GM19395 (cell line): ENCODE measurements around the gene KCNK7.

Source experiments
- ATAC-seq: cut with Tn5 transposase; IDR thresholded peaks from one replicate; pipeline ENCODE4 v1.9.1; 2021; ENCODE audit warnings: mild to moderate bottlenecking, moderate library complexity; ENCODE audit not compliant: unreplicated experiment

Gene KCNK7

DNA sequence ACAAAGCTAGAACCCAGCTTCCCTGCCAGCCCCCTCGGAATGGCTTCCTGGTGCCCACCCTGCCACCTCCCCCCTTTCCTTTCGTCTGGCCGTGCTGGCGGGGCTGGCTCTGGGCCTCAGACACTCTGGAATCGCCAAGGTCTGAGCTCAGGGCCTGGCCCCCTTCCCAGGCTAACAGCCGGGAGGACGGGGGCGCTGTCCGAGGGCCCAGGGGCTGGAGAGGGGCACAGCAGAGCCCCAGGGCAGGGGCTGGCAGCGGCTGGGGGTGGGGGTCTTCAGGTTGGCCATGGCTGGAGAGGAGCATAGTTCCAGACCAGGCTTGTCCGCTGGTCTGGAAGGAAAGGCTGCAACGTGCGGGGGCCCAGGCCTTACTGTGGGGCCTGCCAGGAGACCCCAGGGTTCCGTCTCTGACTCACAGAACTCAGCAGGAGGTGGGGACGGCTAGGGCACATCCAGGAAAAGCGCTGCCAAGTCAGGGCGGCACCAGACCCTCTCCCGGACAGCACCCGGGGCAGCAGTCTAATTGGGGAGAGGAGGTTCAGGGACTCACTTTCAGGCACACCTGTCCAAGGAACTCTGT, 36.6 kb downstream of the KCNK7 start:
- ATAC-seq = no peak

DNA sequence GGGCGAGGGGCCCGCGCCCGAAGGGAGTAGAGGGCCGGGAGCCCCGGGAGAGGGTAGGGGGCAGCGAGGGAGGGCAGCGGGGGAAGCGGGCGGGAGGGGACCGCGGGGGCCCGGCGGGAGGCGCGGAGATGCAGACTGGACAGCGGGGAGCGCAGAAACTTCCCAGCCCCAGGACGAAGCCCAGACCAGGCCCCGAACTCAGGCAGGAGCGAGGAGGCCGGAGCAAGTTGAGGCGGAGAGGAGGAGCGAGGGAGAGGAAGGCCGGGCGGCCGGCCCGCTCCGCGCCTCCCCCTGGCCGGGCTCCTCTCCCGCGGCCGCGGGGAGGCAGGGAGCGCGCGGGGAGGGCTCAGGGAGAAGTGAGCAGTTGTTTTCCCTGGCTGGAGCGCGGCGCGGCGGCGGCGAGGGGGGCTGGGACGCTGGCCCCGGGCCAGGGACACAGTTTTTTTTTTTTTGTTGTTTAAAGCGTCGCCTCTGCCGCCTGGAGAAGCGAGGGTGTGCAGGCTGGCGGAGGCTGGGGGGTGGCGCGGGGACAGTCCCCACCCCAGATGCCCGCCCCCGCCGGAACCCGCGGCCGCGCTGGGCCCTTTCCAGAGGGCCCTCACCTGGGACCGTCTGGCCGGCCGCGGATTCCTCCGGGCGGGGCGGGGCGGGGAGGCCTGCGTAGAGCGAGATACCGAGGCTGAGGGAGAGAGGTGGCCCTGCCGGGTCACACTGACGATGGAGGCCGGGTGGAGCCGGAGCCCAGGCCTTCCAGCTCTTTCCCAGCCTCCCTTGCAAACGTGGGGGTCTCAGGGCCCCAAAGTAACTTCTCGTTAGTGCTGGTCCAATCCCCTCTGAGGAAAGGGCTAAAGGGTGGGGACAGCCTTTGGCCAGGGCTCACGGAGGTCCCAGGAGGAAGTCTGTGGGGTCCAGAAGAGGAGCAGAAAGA, 37.3 kb downstream of the KCNK7 start, which contains the start of gene LTBP3:
Gene LTBP3 (minus strand): TSS at position 358 of the 928 bp plus-strand sequence. CDS start 400 bp downstream, outside the sequence.
- no peak for ATAC-seq

DNA sequence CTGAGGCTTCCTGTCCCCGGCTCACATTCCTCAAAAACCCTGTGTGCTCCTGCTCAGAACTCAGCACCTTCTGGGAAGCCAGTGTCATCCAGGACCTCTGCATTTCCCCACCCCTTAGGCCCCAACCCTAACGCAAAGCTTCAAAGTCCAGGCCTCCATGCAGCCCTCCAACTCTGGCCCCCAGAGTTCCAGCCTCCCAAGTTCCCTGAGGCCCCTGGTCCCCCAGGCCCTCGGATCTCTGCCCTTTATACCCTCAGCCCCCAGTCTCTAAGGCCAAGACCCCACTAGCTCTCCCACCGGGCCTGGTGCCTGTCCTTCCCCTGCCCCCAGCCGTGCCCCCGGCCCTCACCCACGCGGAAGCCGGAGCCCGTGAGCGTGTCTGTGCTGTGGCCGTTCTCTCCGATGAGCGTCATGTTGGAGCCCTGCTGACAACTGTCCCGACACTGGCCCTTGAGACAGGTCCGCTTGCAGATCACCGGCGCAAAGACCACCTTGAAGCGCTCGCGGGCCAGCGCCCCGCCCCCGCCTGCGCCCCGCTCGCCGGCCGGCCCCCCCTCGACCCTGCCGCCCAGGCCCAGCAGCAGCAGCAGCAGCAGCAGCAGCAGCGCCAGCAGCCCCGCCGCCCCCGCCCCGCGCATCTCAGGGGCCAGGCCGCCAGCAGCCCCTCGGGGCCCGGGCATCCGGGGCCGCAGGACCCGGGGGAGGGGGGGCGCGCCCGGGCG, 38.2 kb downstream of the KCNK7 start:
- no peak for ATAC-seq

DNA sequence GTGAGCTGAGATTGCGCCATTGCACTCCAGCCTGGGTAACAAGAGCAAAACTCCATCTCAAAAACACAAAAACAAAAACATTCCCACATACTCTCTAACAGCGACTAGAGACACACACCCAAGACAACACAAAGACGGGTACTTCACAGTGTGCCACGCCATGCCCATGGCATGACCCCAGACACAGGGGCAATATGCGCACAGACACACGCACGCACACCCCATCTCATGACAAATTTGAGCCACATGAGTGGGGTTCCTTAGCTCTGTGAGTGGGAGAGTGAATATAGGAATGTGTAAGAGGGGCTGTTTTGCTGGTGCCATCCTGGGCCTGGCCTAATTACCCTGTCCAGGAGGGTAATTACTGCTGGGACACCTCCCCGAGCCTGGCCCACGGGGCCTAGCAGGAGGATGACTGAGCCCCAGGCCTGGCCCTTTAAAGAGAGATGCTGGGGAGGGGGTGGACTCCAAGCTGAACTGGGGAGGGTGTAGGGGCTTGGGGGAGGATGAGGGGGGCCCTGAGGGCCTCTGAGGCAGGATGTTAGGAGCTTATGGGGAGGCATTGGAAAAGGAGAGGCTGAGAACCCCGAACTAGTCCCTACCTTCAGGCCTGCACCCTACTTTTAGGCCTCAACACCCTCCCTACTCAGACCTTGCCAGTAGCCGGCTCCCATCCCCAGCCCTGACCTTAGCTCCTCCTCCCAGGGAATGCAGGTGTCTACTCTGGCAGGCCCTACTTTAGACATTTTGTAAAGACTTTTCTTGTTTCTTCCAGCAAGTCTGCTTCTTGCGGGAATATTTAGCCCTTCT, 38.9 kb downstream of the KCNK7 start:
- ATAC-seq = no peak

DNA sequence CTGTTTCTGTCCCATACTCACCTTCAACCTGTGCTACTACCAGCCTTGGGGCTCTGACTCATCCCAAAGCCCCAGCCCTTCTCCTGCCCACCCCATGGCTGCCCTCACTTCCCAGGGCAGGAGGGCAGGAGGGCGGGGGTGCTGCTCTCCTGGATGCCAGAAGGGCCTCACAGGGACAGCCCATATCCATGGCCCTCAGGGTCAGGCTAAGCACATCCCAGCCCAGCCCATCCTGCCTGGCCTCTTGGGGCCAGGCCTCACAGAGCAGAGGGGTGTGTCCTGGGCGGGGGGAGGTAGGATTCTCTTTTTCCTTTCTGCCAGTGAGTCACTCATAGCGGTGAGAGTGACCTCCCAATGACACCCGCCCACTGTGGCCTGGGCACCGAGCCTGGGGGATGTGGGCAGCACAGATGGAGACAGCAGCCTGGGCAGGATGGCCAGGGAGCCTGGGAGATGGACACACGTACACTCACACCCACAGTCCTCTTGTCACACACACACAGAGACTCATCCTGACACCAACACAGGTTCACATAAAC, 39.8 kb downstream of the KCNK7 start:
- ATAC-seq = no peak

DNA sequence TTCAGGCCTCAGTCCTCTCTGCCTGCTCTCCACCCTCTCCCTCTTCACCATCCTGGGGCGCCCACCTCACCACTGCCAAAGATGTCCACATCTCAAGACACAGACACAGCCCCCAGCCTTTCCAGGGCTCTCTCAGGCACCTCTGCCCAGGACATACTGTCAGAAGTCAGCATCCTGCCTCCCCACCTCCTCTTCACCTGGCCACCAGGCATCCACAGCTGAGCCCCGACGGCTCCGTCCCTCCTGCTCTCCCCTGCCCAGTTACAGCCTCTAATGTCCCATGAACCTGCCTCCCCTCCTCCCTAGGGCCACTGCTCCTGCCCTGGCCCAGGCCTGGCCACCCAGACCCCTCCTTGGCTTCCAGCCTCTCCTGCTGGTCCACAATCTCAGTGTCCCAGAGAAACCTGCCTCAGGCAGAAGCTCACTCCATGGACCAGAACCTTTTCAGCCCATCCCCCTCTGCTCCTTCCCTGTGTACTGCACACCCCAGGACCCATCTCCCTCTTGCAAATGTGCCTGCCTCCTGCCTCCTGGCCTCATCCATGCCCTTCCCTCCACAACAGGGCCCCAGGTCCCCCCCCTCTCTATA, 40.7 kb downstream of the KCNK7 start:
- ATAC-seq = no peak

DNA sequence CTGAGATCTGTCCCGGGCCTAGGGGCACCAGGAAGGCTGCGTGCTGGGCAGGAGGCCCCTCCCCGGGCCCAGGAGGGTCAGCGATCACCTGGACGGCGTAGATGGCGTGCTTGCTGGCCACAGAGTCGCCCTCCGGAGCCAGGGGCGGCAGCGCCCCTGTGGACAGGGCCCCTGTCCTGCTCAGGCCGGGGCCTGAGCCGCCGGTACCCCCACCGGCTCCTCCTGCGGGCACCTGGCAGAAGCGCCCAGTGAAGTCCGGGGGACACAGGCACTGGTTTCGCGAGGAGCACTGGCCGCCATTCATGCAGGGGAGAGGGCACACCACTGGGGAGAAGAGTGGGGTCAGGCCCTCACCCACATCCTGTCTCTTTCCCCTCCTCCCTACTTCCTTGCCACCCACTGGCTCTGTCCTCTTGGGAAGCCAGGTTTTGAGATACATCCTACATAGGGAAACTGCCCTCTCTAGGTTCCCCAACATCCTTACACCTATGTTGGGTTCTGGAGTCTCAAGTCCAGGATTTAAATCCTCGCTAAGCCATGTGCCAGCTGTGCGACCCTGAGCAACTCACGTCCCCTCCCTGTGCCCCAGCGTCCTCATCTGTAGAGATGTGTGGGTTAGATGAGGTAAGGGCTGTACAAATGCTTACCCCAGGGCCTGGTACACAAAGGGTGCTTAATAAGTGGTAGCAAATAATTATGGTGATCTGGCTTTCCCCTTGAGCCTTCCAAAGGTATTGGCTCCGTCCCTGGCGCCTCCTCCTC, 41.4 kb downstream of the KCNK7 start:
- ATAC-seq = no peak

DNA sequence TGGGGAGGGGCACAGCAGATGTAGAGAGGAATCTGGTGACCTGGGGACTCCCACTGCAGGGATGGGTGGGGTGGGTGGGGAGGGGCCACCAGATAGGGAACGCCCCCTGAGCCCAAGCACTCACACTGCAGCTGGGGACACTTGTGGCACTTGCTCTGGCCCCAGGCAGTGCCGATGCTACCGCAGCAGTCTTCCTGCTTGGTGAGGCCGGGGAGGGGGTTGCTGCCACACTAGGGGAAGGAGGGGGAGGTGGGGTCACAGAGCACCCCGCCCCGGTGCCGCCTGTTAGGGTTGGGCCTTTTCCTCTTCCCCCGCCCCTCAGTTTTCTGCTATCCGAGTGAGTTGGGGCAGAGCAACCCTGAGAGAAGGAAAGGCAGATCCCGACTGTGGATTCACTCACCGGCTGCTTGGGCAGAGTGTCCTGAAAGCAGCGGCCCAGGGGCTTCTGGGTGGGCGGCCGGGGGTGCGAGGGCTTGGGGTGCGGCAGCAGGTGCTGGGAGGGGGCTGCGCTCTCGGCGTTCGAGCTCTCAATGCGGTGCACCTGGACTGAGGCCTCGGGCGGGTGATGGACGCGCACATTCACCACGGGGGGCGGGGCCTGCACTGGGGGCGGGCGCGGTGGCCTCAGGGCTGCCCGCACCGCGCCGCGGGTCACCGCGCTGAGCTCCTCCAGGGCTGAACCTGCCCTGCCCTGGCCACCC, 42.1 kb downstream of the KCNK7 start:
- ATAC-seq = no peak

DNA sequence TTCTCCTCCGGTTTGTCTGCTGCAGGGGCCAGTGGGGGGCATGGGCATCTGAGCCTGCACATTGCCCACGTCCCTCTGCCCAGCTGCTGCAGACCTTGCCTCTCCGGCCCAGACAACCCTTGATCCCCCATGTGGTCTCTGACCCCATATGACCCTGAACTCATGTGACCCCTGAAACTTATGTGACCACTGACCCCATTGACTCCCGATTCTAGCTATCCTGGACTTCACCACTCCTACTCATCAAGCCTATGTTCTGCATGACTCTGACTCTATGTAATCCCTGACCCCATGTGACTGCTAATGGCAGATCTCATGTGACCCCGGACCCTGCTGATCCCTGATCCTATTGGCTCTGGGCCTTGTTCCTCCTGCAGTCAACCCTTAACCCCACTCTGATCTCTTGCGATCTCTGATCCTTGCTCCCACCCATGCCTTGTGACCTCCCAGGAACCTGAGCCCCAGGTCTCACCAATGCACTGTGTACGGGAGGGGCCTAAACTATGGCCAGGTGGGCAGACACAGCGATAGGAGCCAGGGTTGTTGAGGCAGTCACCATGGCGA, 43.1 kb downstream of the KCNK7 start:
- no peak for ATAC-seq

DNA sequence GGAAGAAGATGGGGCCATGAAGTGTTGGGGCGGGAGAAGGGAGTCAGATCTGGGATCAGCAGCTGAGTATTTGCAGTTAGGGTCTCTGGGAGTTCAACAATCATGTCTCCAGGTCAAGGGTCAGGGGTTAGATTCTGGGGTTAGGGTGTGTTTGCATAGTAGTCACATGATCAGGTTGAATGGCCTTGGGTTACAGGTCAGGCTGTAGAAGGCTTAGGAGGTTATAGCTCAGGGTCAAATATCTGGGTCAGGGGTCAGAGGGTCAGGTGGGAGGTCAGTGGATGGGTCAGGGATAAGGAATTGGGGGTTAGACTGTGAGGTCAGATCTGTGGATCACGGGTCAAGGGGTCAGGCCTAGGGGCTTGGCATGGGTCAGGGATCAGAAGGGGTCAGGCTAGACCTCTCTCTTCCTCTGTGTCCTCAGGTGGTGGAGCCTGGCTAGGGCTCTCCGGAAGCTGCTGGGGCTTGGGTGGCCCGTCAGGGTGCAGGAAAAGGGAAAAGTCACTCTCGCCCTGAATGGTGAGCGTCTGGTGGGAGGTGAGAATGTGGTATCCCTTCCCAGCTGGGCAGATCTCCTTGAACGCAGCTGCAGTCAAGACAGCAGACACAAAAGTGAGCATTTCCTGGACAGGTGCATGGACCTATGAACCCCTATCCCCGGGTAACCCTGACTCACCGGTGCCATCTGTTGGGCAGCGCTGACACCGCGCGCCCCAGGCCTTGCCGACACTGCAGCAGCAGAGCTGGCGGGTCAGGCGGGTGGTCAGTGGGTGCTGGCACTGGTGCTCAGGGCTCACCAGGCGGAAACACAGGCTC, 43.8 kb downstream of the KCNK7 start:
- ATAC-seq = no peak

DNA sequence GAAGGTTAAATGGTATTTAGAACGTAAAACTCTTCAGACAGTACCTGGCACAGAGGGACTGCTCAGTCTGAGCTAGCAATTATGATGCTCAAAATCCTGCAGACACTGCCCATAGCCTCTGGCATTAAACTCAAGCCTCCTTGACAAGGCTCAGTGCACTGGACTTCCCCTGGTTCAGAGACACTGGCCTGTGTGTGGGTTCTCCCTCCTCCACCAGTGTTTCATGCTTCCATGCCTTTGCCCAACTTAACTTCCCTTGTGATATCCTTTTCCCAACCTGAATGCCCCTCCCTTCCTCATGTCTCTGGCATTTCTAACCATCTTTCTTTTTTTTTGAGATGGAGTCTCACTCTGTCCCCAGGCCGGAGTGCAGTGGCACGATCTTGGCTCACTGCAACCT, 46.5 kb downstream of the KCNK7 start:
- ATAC-seq = no peak

DNA sequence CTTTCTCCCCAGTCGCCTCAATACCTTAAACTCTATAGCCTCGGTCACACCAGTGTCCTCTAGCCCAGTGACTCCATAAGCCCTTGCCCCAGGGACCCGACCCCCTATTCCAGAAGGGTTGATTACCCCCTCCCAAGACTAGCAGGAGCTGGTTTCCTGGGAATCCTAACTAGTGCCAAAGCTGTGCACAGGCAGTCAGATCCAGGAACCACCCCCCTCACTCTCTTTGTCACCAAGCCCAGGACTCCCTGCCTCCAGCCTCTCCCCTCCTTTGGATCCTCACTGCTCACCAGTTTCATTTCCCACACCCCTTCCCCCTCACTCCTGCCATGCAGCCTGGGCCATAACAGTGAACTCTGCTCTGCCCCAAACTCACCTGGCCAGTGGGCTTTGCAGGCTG, 47.2 kb downstream of the KCNK7 start:
- no peak for ATAC-seq

DNA sequence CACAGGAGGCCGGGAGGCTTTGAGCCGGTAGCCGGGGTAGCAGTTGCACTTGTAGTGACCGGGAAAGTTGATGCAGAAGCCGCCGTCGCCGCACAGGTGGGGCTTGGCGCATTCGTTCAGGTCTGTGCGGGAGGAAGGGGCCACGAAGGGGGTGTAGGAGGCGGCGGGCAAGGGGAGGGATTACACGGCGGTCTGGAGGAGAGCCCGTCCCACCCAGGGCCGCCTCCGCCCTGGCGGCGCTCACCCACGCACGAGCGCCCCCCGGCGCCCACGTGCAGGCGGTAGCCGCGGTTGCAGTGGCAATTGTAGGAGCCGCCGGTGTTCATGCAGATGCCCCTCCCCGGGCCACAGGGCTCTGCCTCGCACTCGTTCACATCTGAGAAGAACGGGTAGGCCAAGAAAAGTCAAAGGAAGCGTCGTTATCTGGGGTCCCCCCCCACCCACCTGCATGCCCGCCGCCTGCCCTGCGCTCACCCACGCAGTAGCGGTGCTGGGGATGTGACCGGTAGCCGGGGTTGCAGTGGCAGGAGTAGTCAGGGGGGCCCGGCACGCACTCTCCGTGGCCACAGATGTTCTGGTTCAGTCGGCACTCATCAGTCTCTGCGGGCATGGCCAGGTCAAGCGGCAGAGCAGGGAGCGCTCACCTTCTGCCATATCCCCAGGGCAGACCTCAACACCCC, 48.0 kb downstream of the KCNK7 start:
- ATAC-seq = no peak

DNA sequence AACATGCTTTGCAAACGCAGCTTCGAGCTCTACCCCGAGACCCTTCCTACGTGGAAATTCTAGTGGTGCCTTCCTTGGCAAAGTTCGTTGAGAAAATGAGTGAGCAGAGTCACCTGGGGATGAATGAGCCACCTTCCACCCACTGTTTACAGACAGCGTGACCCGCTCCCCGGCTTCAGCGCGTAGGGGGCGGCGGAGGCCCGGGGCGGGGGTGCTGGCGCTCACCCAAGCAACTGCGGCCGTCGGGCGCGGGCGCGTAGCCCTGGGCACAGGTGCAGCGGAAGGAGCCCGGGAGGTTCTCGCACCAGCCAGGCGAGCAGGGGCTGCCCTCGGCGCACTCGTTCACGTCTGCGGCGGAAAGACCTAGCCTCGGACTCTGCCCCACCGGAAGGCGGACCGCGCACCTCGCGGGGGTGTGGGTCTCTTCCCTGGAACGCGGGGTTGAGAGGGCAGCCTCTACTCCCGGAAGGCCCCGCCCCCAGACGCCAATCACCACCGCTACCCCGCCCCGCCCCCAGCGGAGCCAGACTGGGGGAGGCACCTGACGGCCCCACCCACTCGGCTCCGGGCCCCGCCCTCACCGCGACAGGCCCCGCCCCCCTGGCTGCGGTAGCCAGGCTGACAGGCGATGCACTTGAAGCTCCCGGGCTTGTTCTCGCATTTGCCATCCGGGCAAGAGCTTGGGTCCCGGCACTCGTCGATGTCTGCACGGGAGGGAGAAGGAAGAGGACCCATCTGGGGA, 49.2 kb downstream of the KCNK7 start:
- ATAC-seq = peak; percentile 65

DNA sequence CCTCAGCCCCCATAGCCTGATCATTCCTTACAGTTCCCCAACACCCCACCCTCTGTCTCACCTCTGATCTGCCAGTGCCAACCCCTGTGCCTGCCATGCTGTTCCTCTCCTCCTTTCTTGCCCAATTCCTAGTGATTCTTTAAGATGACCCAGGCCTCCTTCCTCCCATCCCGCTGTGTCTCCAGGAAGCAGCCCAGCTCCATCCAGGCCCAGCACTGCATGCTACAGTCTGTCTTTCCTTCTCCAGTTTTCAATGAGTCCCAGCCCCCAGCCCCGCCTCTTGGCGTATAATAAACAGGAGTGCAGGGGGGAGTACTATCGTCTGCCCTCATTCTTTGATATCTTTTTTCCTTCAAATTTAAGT, 49.8 kb downstream of the KCNK7 start:
- ATAC-seq = no peak
